Skeletal muscle satellite cell (primary cell): ENCODE measurements around the gene P3H2.
A peak's percentile ranks its signal among the peaks of the same experiment; 100 is the strongest.

Source experiments
- H3K27me3 ChIP-seq: 2 replicates; pipeline ENCODE4 v1.7.0; 2013; ENCODE audit warnings: low read length; ENCODE audit not compliant: control insufficient read depth, insufficient read depth
- H3K36me3 ChIP-seq: 2 replicates; pipeline ENCODE4 v1.7.0; 2013; ENCODE audit warnings: mild to moderate bottlenecking, control low read depth, low read length; ENCODE audit not compliant: insufficient read depth
- H3K4me1 ChIP-seq: 2 replicates; pipeline ENCODE4 v1.7.0; 2013; ENCODE audit warnings: low read length; ENCODE audit not compliant: control insufficient read depth, insufficient read depth
- H3K4me2 ChIP-seq: 2 replicates; pipeline ENCODE4 v1.7.0; 2013; ENCODE audit warnings: mild to moderate bottlenecking, low read length
- H3K4me3 ChIP-seq: 2 replicates; pipeline ENCODE4 v1.7.0; 2013; ENCODE audit warnings: low read length
- H3K9ac ChIP-seq: 2 replicates; pipeline ENCODE4 v1.7.0; 2013; ENCODE audit warnings: mild to moderate bottlenecking, low read depth, low read length, moderate library complexity
- H3K9me3 ChIP-seq: replicated peaks from 2 replicates; pipeline ENCODE4 v1.7.0; 2013; ENCODE audit warnings: mild to moderate bottlenecking, control low read depth, low read length

Gene P3H2

GRCh38 chr3:190027116-190027515, 93.6 kb downstream of the P3H2 start:
- H3K4me1 ChIP-seq: peaks cover 20% of the 10 kb centered on the region
- H3K4me3 ChIP-seq: no peak overlapping the region
- no peaks in the 10 kb centered on the region for H3K36me3 ChIP-seq
- no peaks in the 10 kb centered on the region for H3K27me3 ChIP-seq
- H3K9ac ChIP-seq: no peak overlapping the region
- no peaks in the 10 kb centered on the region for H3K9me3 ChIP-seq
- H3K4me2 ChIP-seq: no peak overlapping the region

DNA sequence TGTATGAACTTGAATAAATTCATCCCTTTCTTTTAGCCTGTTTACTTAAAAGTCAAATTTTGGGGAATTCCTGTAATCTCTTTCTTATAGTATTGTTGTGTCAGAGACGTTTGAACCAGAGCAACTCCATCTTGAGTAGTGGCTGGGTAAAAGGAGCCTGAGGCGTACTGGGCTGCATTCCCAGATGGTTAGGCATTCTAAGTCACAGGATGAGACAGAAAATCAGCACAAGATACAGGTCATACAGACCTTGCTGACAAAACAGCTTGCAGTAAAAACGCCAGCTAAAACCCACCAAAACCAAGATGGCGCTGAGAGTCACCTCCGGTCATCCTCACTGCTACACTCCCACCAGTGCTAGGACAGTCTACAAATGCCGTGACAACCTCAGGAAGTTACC, 94.5 kb downstream of the P3H2 start:
- Histone ChIP-seq H3K36me3 (no peaks in the 10 kb centered on the region), H3K27me3 (no peaks in the 10 kb centered on the region), H3K4me3 (no peak overlapping the region), H3K4me2 (no peak overlapping the region), H3K9ac (no peak overlapping the region), H3K9me3 (no peaks in the 10 kb centered on the region), H3K4me1 (peaks cover 22% of the 10 kb centered on the region)

DNA sequence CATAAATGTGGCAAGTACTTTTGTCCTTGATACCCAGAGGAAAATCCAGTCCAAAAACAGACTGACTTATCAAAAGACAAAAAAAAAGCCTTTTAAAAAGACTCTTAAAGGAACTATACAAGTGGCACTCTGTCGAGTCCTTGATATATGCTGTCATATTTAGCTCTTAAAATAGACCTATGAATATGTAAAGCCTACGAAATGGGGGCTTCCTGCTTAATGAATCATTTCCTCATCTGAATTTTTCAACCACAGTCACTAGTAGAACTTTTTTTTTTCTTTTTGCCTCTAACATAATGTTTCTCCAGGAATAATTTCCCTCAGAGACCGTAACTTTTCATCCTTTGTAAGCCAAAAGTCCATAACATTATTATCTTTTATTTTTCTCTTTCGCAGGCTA, 95.8 kb downstream of the P3H2 start:
- H3K36me3 ChIP-seq: no peaks in the 10 kb centered on the region
- peak overlapping the region; percentile 59 for H3K4me2 ChIP-seq
- H3K9me3 ChIP-seq: no peaks in the 10 kb centered on the region
- H3K4me3 ChIP-seq: no peak overlapping the region
- H3K9ac ChIP-seq: peak overlapping the region; percentile 57
- no peaks in the 10 kb centered on the region for H3K27me3 ChIP-seq
- H3K4me1 ChIP-seq: peaks cover 22% of the 10 kb centered on the region

GRCh38 chr3:190019844-190020243, 100.9 kb downstream of the P3H2 start:
- no peak overlapping the region for H3K4me2 ChIP-seq
- no peak overlapping the region for H3K9ac ChIP-seq
- no peak overlapping the region for H3K4me3 ChIP-seq
- H3K4me1 ChIP-seq: peaks cover 38% of the 10 kb centered on the region
- H3K27me3 ChIP-seq: no peaks in the 10 kb centered on the region
- no peaks in the 10 kb centered on the region for H3K36me3 ChIP-seq
- H3K9me3 ChIP-seq: no peaks in the 10 kb centered on the region

- Histone ChIP-seq H3K36me3 (no peaks in the 10 kb centered on the region), H3K27me3 (no peaks in the 10 kb centered on the region), H3K4me2 (no peak overlapping the region), H3K9me3 (no peaks in the 10 kb centered on the region), H3K4me1 (peaks cover 34% of the 10 kb centered on the region), H3K4me3 (no peak overlapping the region), H3K9ac (no peak overlapping the region)
Measured at GRCh38 chr3:190019006-190019405, 101.7 kb downstream of the P3H2 start.

DNA sequence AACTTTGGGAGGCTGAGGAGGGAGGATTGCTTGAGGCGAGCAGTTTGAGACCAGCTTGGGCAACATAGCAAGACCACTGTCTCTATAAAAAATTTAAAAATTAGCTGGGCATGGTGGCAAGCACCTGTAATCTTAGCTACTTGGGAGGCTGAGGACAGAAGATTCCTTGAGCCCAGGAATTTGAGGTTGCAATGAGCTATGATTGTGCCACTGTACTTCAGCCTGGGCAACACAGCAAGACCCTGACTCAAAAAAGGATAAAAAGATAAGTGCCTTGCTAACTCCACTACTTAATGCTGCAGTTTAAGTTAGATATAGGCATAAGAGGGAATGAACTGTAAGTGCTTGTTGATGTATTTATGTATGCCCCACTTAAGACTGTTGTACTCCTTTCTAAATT, 102.2 kb downstream of the P3H2 start:
- Histone ChIP-seq H3K9me3 (no peaks in the 10 kb centered on the region), H3K36me3 (no peaks in the 10 kb centered on the region), H3K27me3 (no peaks in the 10 kb centered on the region), H3K9ac (no peak overlapping the region), H3K4me3 (no peak overlapping the region), H3K4me2 (no peak overlapping the region), H3K4me1 (peaks cover 34% of the 10 kb centered on the region)

DNA sequence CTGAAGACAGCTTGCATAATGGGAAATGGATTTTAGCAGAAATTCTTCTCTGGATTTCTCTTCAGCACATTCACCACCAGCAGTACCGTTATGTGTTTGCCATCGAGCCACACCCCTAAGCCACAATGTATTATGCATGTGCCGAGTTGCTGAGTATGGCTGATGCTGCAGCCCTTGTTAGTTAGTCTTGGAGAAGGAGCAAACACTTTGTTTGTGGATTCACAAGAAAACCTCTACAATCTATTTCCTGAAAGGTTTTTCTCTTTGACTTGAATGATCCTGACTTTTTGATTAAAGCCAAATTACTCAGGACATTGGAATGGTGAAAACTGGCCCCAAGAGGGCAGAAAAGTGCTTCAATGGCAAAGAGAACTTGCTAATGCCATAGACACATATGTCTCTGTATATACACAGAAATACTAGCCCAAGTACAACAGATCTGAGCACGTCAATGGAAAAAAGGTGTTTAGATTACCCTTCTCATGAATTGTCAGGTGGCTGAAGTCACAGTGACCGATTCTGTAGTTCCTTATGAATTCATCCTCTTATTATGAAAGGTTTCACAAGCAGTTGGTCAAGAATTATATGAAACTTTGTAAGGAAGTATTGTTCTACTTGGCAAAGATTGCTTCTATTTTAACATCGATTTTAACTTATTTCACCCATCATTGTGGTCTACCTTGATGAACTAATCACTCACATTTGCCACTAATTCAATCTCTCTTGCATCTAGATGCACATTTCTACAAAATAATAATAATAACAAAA, 103.0 kb downstream of the P3H2 start:
- H3K4me2 ChIP-seq: peak overlapping the region; percentile 78
- peak overlapping the region; percentile 50 for H3K4me3 ChIP-seq
- H3K9me3 ChIP-seq: no peaks in the 10 kb centered on the region
- no peaks in the 10 kb centered on the region for H3K27me3 ChIP-seq
- peak overlapping the region; percentile 31 for H3K9ac ChIP-seq
- H3K4me1 ChIP-seq: peaks cover 35% of the 10 kb centered on the region
- no peaks in the 10 kb centered on the region for H3K36me3 ChIP-seq

DNA sequence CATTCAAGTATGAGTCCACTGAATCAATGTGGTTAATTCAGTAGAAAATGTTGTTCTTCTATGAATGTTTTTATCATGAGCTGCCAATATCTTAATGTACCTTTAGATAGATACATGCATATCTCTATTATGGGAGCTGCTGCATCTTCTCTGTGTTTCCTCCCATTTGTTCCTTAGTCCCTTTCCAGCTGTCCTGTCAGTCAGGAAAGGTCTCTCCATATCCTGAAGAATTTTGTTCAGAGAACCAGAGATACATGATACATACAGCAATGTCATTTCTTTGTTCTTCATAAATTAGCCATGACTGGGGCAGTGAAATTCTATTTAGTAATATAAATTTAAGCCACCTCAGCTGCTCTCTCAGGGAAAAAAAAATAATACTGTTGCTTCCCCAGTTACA, 103.7 kb downstream of the P3H2 start:
- Histone ChIP-seq H3K4me1 (peaks cover 39% of the 10 kb centered on the region), H3K4me2 (peak overlapping the region; percentile 78), H3K4me3 (no peak overlapping the region), H3K27me3 (no peaks in the 10 kb centered on the region), H3K9me3 (no peaks in the 10 kb centered on the region), H3K9ac (peak overlapping the region; percentile 31), H3K36me3 (no peaks in the 10 kb centered on the region)

- H3K4me1 ChIP-seq: peaks cover 41% of the 10 kb centered on the region
- no peak overlapping the region for H3K9ac ChIP-seq
- no peaks in the 10 kb centered on the region for H3K27me3 ChIP-seq
- no peak overlapping the region for H3K4me2 ChIP-seq
- no peaks in the 10 kb centered on the region for H3K9me3 ChIP-seq
- H3K4me3 ChIP-seq: no peak overlapping the region
- H3K36me3 ChIP-seq: no peaks in the 10 kb centered on the region
Measured at GRCh38 chr3:190014940-190015339, 105.8 kb downstream of the P3H2 start.

GRCh38 chr3:190013943-190014924, 106.5 kb downstream of the P3H2 start:
- no peak overlapping the region for H3K4me3 ChIP-seq
- H3K9ac ChIP-seq: no peak overlapping the region
- peaks cover 41% of the 10 kb centered on the region for H3K4me1 ChIP-seq
- H3K27me3 ChIP-seq: no peaks in the 10 kb centered on the region
- no peaks in the 10 kb centered on the region for H3K9me3 ChIP-seq
- no peaks in the 10 kb centered on the region for H3K36me3 ChIP-seq
- no peak overlapping the region for H3K4me2 ChIP-seq

DNA sequence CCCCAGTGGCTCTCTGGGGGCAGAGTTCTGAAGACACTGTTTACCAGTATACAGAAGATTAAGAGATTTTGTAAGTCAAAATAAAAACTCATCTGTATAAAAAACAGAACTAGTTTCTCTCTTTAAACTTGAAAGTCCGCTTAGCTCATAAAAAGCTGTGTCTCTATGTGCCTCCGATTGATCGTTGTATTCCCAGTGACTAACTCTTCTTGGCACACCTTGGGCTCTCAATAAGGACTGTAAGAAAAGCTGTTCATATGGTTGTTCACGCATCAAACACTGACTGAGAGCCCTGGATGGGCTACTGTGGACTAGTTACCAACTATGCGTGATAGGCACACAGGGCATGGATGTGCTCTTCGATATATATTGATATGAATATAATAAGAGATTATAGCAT, 107.9 kb downstream of the P3H2 start:
- no peaks in the 10 kb centered on the region for H3K36me3 ChIP-seq
- no peaks in the 10 kb centered on the region for H3K9me3 ChIP-seq
- no peak overlapping the region for H3K4me2 ChIP-seq
- peaks cover 41% of the 10 kb centered on the region for H3K4me1 ChIP-seq
- H3K27me3 ChIP-seq: no peaks in the 10 kb centered on the region
- H3K4me3 ChIP-seq: no peak overlapping the region
- no peak overlapping the region for H3K9ac ChIP-seq
